Lower lobe of right lung (tissue), 2 donors: ENCODE results near the gene INTS4. TPM values are rescaled to one million over a fixed set of nuclear protein-coding genes. Genes with fewer than 3 reads are reported as not detected.

Experiments
- ATAC-seq, 2 donors: fragments of 200-7000 bp; cut with Tn5 transposase; one replicate each; pipeline ENCODE4 v1.9.1; 2020 to 2022; ENCODE audit warnings: mild to moderate bottlenecking in 2 of 2, moderate library complexity in 2 of 2
- DNase-seq: peaks from one replicate; pipeline ENCODE4 v3.0.0-alpha.2; 2020
- H3K27ac ChIP-seq: fragments of 200-600 bp; one replicate; pipeline ENCODE4 v1.8.0; 2022
- H3K27me3 ChIP-seq: fragments of 200-600 bp; one replicate; pipeline ENCODE4 v1.8.0; 2022; ENCODE audit warnings: low read depth
- H3K36me3 ChIP-seq: fragments of 200-600 bp; one replicate; pipeline ENCODE4 v1.8.0; 2022; ENCODE audit warnings: mild to moderate bottlenecking
- H3K4me1 ChIP-seq: fragments of 200-600 bp; one replicate; pipeline ENCODE4 v1.8.0; 2022
- H3K4me3 ChIP-seq: fragments of 200-600 bp; one replicate; pipeline ENCODE4 v1.8.0; 2022; ENCODE audit warnings: mild to moderate bottlenecking
- H3K9me3 ChIP-seq: fragments of 200-600 bp; one replicate; pipeline ENCODE4 v1.8.0; 2022
- intact Hi-C: fragments of 100-400 bp; cut with DNase I; formaldehyde crosslinking; loops from one replicate; pipeline ENCODE4 v1.11.0; 2022
- total RNA-seq: library from RNA; stranded (reverse); fragmentation: NEBNext Ultra II Directional; extraction: Animal tissue kit (Norgen Biotek cat#: 25700); gene quantifications from one replicate; pipeline ENCODE4 v1.2.1, GENCODE V29; 2021
- TF ChIP-seq, protein P1 (sequence below): fragments of 200-600 bp; IDR thresholded peaks from one replicate; pipeline ENCODE4 v1.8.0; 2022; ENCODE audit warnings: antibody characterized with exemption, mild to moderate bottlenecking
- donor health status: DM: no; HTN: yes; CAD: no; lungs with severe emphysema.

INTS4 gene
- total RNA-seq, 1 donor from 2014 or later: 35.4 TPM

DNA sequence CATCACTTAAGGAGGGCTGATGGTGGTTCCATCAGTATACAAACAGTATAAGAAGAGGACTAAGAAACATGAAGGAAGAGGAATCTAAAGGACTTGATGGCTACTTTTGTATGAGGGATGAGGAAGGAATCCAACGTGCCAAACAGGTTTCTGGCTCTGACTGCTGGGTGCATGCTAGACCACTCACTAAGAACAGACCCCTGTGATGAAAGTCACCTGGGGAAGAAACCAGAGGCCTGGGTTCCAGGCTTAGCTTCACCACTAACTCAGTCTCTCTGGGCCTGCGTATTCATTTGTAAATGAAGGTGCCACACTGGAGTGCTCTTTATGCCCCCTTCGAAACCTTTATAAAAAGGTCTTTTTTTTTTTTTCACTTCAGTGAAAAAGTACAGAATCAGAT is 118.4 kb downstream of the INTS4 start:
- Histone ChIP-seq H3K36me3 (peaks cover 88% of the 10 kb centered on the region), H3K4me3 (no peak overlapping the region), H3K9me3 (no peaks in the 10 kb centered on the region), H3K27ac (no peak overlapping the region), H3K4me1 (no peaks in the 10 kb centered on the region), H3K27me3 (no peaks in the 10 kb centered on the region)
- DNase-seq (no peak), ATAC-seq (no peak)
- intact Hi-C loops: no loop called here
- TF ChIP-seq, protein P1, sequence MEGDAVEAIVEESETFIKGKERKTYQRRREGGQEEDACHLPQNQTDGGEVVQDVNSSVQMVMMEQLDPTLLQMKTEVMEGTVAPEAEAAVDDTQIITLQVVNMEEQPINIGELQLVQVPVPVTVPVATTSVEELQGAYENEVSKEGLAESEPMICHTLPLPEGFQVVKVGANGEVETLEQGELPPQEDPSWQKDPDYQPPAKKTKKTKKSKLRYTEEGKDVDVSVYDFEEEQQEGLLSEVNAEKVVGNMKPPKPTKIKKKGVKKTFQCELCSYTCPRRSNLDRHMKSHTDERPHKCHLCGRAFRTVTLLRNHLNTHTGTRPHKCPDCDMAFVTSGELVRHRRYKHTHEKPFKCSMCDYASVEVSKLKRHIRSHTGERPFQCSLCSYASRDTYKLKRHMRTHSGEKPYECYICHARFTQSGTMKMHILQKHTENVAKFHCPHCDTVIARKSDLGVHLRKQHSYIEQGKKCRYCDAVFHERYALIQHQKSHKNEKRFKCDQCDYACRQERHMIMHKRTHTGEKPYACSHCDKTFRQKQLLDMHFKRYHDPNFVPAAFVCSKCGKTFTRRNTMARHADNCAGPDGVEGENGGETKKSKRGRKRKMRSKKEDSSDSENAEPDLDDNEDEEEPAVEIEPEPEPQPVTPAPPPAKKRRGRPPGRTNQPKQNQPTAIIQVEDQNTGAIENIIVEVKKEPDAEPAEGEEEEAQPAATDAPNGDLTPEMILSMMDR: no peak

- TF ChIP-seq, protein P1: no peak
- H3K9me3 ChIP-seq: no peaks in the 10 kb centered on the region
- ATAC-seq (no peak), DNase-seq (no peak)
- peaks cover 77% of the 10 kb centered on the region for H3K36me3 ChIP-seq
- no peak overlapping the region for H3K27ac ChIP-seq
- no peaks in the 10 kb centered on the region for H3K27me3 ChIP-seq
- no peak overlapping the region for H3K4me3 ChIP-seq
- H3K4me1 ChIP-seq: no peaks in the 10 kb centered on the region
- intact Hi-C loops: no loop called here
Measured at GRCh38 chr11:77874206-77874605, 120.3 kb downstream of the INTS4 start.

GRCh38 chr11:77873345-77873744 is 121.1 kb downstream of the INTS4 start:
- Histone ChIP-seq H3K4me1 (no peaks in the 10 kb centered on the region), H3K9me3 (no peaks in the 10 kb centered on the region), H3K27ac (no peak overlapping the region), H3K27me3 (no peaks in the 10 kb centered on the region), H3K36me3 (peaks cover 68% of the 10 kb centered on the region), H3K4me3 (no peak overlapping the region)
- TF ChIP-seq, protein P1: no peak
- DNase-seq (no peak), ATAC-seq (no peak)
- intact Hi-C loops: no loop called here

DNA sequence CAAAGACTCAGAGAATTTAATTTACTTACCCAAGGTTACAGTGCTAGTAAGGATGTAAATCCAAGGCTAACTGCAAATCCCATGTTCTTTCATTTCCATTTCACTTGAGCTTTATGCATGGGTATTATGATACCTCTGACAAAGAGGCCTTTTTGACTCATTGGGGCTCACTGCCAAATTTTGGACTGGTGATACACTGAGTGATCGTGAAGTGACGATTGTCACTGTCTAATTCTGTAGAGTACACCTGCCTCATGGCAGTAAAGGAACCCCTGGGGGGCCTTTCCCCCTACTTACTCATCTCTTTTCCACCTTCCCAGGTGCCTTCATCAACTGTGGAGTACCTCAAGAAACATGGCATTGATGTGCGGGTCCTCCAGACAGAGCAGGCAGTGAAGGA is 122.6 kb downstream of the INTS4 start:
- intact Hi-C loops: no loop called here
- H3K36me3 ChIP-seq: peaks cover 58% of the 10 kb centered on the region
- H3K9me3 ChIP-seq: no peaks in the 10 kb centered on the region
- no peak for ATAC-seq
- no peak for DNase-seq
- TF ChIP-seq, protein P1: no peak
- H3K4me3 ChIP-seq: no peak overlapping the region
- H3K27ac ChIP-seq: no peak overlapping the region
- no peaks in the 10 kb centered on the region for H3K27me3 ChIP-seq
- no peaks in the 10 kb centered on the region for H3K4me1 ChIP-seq

- TF ChIP-seq, protein P1: no peak
- no peaks in the 10 kb centered on the region for H3K27me3 ChIP-seq
- no peak for DNase-seq
- no peaks in the 10 kb centered on the region for H3K9me3 ChIP-seq
- no peaks in the 10 kb centered on the region for H3K4me1 ChIP-seq
- intact Hi-C loops: no loop called here
- H3K4me3 ChIP-seq: no peak overlapping the region
- H3K36me3 ChIP-seq: peaks cover 32% of the 10 kb centered on the region
- H3K27ac ChIP-seq: no peak overlapping the region
- ATAC-seq: no peak
Measured at GRCh38 chr11:77868744-77869143, 125.7 kb downstream of the INTS4 start.

DNA sequence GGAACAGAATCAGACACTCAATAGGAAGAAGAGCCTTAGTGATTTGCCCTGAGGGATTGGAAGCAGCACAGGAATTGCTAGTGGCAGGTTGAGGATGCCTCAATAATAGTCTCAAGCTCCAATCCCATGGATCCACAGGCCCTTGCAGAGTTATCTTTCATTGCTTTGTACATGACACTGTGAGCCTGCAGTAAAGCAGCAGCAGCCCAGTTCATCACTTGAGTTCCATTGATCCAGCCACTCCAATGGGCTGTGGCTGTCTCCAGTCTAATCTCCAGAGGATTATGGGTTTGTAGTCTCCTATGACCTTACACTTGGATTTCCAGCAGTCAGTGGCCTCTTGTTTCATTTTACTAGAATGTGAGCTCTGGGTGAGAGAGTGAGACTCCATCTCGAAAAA is 128.1 kb downstream of the INTS4 start:
- Histone ChIP-seq H3K27ac (no peak overlapping the region), H3K9me3 (no peaks in the 10 kb centered on the region), H3K4me1 (no peaks in the 10 kb centered on the region), H3K36me3 (peaks cover 10% of the 10 kb centered on the region), H3K27me3 (no peaks in the 10 kb centered on the region), H3K4me3 (no peak overlapping the region)
- ATAC-seq (no peak), DNase-seq (no peak)
- TF ChIP-seq, protein P1: no peak
- intact Hi-C loops: no loop called here
